Muscle of back (tissue), 13 donors: ENCODE data around the gene TWF1. TPM values are rescaled to one million over a fixed set of nuclear protein-coding genes. Genes with fewer than 3 reads are reported as not detected.
A peak's percentile ranks its signal among the peaks of the same experiment; 100 is the strongest.
"Not testable (repeated sequence)": the region's sequence is repeated elsewhere in the genome, so short reads cannot be mapped to it uniquely, and the experiment has no call there.

ENCODE experiments used
- DNase-seq, 3 donors: peaks; one replicate each; pipeline versions ENCODE4 v3.0.0 to v3.0.0-alpha.2; 2013
- long read RNA-seq, 9 donors: transcript quantifications; one replicate each; lab custom pipeline, GENCODE V29; 2026
- polyA plus RNA-seq, 10 donors: library from polyadenylated mRNA; unstranded; fragments of 120-200 nt; gene quantifications; one replicate each; pipeline ENCODE4 v1.2.1, GENCODE V29; 2013; ENCODE audit not compliant: insufficient read length in 10 of 10

Gene TWF1
- polyA plus RNA-seq = 10 to 100 TPM; 33.0 to 53.3 (median 39.0) TPM
- long read RNA-seq, donor 1, transcript TWF1-201 (9 exons, 3,045 nt) = major isoform, 10 of 10 reads
- long read RNA-seq, donor 1, partial matches to known transcripts = 0 of 10 reads
- long read RNA-seq, donor 1, other reads (novel, unspliced or antisense) = 0 of 10 reads
- long read RNA-seq, donor 2, transcript TWF1-201 (9 exons, 3,045 nt) = major isoform, 8 of 8 reads
- long read RNA-seq, donor 2, partial matches to known transcripts = 0 of 8 reads
- long read RNA-seq, donor 2, other reads (novel, unspliced or antisense) = 0 of 8 reads
- long read RNA-seq, donor 3 = 0 reads
- long read RNA-seq, donor 4, partial matches to known transcripts = 0 of 5 reads
- long read RNA-seq, donor 4, other reads (novel, unspliced or antisense) = 0 of 5 reads
- long read RNA-seq, donor 5, transcript TWF1-201 (9 exons, 3,045 nt) = major isoform, 11 of 13 reads
- long read RNA-seq, donor 5, partial matches to known transcripts = 0 of 13 reads
- long read RNA-seq, donor 5, other reads (novel, unspliced or antisense) = 0 of 13 reads
- long read RNA-seq, donor 6, transcript TWF1-201 (9 exons, 3,045 nt) = major isoform, 7 of 7 reads
- long read RNA-seq, donor 6, partial matches to known transcripts = 0 of 7 reads
- long read RNA-seq, donor 6, other reads (novel, unspliced or antisense) = 0 of 7 reads
- long read RNA-seq, donor 7, transcript TWF1-201 (9 exons, 3,045 nt) = major isoform, 5 of 5 reads
- long read RNA-seq, donor 7, partial matches to known transcripts = 0 of 5 reads
- long read RNA-seq, donor 7, other reads (novel, unspliced or antisense) = 0 of 5 reads
- long read RNA-seq, donor 8, transcript TWF1-201 (9 exons, 3,045 nt) = major isoform, 13 of 15 reads
- long read RNA-seq, donor 8, partial matches to known transcripts = 0 of 15 reads
- long read RNA-seq, donor 8, other reads (novel, unspliced or antisense) = 0 of 15 reads
- long read RNA-seq, donor 9, partial matches to known transcripts = 0 of 1 reads
- long read RNA-seq, donor 9, other reads (novel, unspliced or antisense) = 0 of 1 reads

- DNase-seq = peak; percentile 86 to 96 (median 92)
Measured at GRCh38 chr12:43805860-43806736, at the start of gene TWF1. TSS of gene TWF1 (minus strand) at chr12:43806317. CDS start at chr12:43806245, 72 bp downstream.

GRCh38 chr12:43852744-43853143, 46.6 kb upstream of the TWF1 start:
- no peak for DNase-seq

DNA sequence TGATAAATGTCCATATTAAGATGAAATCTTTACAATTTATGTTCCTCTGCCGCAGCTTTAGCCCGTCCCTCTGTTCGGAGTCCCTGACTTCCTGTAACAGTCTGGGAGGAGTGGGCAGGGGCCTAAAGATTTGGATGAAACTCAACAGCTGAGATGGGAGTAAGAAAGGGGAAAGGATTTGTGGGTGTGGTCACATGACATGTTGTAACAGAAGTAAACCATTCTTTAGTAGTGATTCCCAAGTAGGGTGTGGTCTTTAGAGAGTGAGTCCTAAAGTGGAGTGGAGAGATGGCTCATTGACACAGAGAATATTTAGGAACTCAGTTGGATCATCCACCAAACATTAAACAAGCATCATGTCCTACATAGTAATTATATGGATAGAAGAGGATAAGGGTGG, 42.7 kb upstream of the TWF1 start:
- no peak for DNase-seq

- DNase-seq = no peak
Measured at GRCh38 chr12:43848226-43848507, 42.0 kb upstream of the TWF1 start.

DNA sequence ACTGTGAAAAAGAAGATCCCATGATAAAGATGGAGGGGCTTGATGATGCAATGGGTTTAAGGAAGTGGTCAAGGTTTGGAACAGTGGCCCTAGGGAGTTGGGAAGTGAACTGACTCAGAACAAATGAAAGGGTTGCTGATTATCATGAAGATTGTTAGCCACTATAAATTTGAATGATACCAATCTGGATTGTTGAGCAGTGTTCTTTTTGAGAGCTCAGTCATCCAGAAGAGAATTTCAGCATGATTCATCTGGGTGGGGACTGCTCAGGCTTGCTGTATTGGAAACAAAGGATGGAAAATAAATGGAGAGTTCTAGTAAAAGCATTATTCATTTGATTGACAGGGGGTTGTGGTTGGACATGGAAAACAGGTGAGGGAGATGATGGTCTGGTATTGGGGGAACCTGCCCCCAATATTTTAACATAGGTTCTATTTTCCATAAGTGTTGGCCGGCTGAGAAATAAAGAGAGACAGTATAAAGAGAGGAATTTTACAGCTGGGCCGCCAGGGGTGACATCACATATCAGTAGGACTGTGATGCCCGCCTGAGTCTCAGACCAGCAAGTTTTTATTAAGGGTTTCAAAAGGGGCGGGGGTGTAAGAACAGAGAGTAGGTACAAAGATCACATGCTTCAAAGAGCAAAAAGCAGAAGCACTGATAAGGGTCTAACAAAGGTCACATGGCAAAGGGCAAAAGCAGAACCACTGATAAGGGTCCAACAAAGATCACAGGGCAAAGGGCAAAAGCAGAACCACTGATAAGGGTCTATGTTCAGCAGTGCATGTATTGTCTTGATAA, 41.5 kb upstream of the TWF1 start:
- DNase-seq = not testable (repeated sequence)

DNA sequence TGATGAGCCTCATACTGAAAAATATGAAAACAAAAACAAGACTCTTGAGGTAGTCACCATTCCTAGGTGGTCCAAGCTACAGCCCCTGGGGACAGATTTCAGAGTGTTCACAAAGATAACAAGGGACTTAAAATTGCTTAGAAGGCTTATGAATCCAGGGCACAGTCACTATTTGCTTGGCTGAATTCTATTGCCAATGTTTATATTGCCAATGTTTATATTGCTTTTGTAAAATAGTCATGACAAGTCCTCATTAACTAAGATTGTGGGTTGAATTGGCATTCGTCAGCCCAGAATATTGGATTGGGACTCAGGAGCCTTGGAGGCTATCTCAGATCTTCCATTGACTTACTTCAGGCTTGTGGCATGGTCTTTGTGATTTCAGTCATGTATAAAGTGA, 36.1 kb upstream of the TWF1 start:
- DNase-seq = no peak

DNA sequence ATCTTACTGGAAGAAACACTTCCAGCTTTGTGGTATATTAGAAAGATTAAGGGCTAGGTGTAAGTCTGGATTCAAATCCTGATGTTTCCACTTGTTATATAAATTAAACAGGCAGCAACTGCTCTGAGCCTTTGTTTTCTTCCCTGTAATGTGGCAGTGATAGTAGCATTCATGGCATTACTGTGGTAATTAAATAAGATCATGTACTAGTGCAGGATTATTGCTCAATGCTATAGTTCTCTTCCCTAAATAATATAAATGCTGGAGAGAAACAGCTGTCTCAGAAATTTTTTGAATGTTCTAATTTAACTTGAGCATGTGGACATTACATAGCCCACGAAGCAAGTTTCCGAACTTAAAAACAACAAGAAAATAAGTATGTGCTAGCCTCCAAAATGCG, 35.1 kb upstream of the TWF1 start:
- no peak for DNase-seq

GRCh38 chr12:43840338-43840737, 34.2 kb upstream of the TWF1 start:
- DNase-seq = no peak

DNA sequence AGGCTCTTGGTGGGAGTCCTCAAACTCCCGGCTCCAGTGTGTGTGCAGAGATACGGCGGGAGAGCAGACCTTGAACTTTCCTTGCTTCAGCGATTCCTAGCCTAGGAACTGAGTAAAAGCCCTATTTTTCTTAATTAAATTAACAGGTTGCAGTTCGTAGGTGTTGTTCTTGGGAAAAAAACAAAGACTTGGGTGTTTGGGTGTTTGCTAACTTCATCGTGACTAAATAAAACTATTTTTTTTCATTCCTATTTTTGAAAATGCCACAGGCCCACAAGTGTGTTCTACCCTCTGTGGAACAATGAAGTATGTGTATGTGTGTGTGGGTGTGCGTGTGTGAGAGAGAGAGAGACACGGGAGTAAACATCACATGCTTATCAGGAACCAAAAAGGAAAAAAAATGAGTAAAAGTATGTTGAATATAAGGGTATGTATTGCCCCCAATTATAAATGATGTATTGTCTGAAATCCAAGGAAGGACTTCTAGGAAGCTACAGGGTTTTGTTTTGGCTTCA, 30.4 kb upstream of the TWF1 start:
- DNase-seq = peak; percentile 31 to 72 (median 44)

DNA sequence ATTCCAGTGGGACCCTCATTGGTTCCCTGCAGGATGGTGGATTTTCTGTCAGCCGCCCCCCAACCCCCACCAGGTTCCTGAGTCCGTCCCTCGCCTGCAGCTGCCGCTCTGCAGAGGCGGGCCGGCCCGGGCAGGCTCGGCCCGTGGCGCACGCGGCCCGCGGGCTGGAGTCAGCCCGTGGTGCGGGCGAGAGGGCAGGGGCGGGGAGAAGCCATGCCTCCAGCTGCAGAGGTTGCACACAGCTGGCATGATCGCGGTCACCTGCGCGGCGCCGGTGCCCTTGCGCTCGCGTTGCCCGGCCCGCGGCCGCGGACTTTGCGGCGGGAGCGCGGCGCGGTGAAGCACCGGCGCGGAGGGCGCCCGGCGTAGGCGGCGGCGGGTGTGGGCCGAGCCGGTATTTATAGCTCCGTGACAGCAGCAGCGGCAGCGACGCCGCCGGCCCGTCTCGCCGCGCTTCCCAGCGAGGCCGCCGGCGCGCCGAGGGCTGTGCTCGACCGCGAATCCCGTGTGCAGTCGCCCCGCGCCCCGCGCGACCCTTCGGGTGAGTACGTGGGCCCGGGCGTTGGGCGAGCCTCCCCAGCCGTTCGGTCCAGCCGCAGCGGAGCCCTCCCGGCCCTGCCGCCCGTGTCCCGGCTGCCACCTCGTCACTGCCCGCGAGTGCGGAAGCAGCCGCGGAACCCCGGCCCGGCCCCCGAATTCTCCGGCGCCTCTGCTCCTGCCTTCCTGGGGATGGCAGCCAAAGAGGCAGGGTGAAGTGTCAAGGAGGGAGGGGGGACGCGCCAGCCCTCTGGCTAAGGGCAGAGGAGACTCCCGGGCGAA, 29.7 kb upstream of the TWF1 start, which contains the start of gene TMEM117:
Gene TMEM117 (plus strand): TSS at position 426 of the 819 bp plus-strand sequence.
- DNase-seq = peak; percentile 51 to 93 (median 82)

DNA sequence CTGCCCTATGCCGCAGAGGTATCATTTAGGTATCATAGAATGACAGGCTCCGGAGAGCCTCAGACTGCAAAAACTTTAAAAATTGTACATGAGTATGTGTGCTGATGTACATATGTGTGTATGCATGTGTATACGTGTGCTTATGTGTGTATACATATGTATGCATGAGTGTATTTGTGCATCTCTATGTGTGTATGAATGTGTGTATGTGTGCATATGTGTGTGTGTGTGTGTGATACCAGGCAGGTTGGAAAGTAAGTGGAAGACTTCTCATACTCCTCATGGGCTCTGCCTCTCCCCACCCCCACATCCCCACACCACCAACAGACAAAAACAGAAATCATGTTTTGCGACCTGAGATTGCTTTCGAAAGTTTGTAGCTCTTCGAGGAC, 29.1 kb upstream of the TWF1 start:
- DNase-seq = peak in 1 of 3 donors; percentile 38

DNA sequence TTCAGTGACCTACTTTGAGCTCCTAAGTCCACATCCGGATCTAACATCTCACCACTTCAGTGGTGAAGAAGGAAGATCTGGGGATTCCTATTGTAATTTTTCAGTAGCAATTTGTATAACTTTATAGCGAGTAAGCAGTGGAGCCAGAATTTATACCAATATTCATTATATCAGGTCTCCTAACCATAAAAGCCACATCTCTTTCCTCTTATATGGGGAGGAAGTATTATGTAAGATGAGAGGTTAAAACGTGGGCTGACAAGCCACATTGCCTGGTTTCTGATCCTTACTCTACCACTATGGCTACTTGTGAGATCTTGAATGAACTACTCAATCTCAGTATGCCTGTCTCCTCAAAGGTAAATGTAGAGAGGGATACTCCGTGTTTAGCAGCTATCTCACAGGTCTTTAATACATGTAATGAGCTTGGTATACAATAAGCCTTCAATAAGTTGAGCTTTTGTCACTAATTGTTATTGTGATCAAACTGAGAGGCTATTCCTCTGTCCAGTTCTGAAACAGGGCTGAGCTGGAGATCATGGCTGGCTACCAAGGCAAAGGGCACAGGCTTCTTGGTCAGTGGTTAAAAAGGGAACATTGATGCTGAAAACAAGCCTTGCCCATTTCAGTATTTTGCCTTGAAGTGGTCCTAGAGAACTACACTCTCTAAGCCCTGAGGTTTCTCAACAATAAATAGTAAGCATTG, 26.5 kb upstream of the TWF1 start:
- DNase-seq = no peak

- DNase-seq = no peak
Measured at GRCh38 chr12:43827093-43827492, 21.0 kb upstream of the TWF1 start.

DNA sequence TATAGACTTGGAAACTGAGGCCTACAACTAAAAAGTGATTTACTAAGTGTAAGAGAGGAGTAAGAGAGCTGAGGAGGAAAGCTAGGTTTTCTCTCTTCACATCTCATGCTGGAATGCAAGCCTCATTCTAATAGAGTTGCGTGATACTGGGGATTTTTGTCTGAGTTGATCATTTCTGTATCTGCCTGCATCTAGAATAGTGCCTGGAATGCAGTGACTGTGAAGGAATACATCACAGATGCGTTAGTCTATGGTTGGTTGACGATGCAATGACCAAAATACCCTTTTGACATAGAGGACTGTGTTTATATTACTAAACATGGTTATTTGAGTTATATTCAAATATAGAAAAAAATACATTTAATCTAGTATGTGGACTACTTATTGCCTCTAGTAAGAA, 20.6 kb upstream of the TWF1 start:
- DNase-seq = no peak

DNA sequence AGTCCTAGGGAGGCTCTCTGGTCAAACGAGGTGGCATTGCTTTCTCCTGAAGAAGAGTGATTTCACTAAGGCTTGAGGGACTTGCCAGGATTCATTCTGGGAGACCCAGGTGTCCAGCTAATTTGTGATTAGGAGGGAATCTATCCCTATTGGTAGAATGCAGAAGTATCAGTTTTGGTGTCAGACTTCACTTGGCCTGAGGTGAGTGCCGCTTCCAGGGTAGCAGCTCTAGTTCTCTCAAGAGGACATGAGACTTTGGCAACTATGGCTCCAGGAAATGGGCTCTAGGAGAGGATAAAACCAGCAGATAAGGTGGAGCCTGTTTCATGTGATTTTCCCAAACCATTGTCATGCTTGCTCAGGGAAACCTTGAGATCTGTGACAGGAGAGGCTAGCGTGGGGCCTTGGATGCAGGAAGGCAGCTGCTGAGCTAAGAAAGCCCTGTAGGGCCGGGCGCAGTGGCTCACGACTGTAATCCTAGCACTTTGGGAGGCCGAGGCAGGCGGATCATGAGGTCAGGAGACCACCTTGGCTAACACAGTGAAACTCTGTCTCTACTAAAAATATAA, 18.2 kb upstream of the TWF1 start:
- DNase-seq = no peak

- DNase-seq = no peak
Measured at GRCh38 chr12:43816168-43816567, 10.1 kb upstream of the TWF1 start.

GRCh38 chr12:43815416-43815815, 9.3 kb upstream of the TWF1 start:
- no peak for DNase-seq

DNA sequence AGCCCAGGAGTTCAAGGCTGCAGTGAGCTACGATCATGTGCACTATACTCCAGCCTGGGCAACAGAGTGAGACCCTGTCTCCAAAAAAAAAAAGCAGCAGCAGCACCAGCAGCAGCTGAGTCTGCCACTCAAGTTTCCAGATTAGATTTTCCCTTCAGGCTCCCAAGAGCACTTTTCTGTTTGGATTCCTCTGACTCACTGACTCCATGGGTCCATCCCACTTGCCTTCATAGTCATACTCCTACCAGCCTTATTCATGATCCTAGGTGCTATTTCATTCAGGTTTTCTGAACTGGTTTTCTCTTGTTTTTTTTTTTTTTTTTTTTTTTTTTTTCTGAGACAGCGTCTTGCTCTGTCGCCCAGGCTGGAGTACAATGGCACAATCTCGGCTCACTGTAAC, 6.8 kb upstream of the TWF1 start:
- no peak for DNase-seq

- no peak for DNase-seq
Measured at GRCh38 chr12:43812057-43812456, 5.9 kb upstream of the TWF1 start.
